ENCODE results near the gene WDR75.

DNA sequence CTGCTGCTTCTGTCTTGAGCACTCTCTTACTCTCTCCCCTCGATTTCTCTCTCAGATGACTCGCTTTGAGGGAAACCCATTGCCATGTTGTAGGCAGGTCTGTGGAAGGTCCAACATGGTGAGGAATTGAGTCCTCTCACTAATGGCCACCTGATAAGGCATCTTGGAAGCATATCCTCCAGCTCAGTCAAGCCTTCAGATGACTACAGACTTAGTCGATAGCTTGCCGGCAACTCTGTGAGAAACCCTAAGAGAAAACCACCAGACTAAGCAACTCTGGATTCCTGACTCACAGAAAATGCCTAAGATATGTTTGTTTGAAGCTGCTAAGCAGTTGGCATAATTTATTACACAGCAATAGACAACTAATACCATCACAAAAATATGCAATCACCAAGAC is 51.2 kb downstream of the WDR75 start:
- TF ChIP-seq ZFX (IDR thresholded peaks at IDR 0.05), result no peak
- TF ChIP-seq, protein P1, sequence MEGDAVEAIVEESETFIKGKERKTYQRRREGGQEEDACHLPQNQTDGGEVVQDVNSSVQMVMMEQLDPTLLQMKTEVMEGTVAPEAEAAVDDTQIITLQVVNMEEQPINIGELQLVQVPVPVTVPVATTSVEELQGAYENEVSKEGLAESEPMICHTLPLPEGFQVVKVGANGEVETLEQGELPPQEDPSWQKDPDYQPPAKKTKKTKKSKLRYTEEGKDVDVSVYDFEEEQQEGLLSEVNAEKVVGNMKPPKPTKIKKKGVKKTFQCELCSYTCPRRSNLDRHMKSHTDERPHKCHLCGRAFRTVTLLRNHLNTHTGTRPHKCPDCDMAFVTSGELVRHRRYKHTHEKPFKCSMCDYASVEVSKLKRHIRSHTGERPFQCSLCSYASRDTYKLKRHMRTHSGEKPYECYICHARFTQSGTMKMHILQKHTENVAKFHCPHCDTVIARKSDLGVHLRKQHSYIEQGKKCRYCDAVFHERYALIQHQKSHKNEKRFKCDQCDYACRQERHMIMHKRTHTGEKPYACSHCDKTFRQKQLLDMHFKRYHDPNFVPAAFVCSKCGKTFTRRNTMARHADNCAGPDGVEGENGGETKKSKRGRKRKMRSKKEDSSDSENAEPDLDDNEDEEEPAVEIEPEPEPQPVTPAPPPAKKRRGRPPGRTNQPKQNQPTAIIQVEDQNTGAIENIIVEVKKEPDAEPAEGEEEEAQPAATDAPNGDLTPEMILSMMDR (IDR thresholded peaks at IDR 0.05 in 2 of 3, conservative IDR thresholded peaks at IDR 0.05 in 1 of 3; ENCODE audit: borderline replicate concordance in 1 of 3, insufficient read depth in 1 of 3, low read depth in 2 of 3, low read length in 2 of 3), result no peak
- no peak for TF ChIP-seq JUND (IDR thresholded peaks at IDR 0.05)
- no peak for TF ChIP-seq SIN3A (IDR thresholded peaks at IDR 0.05; ENCODE audit: low read depth)
- TF ChIP-seq EZH2 (IDR thresholded peaks at IDR 0.05), result no peak
